GM12892 (cell line): Measurements from ENCODE around the gene SLC66A2.

Source experiments
- DNase-seq: peaks from one replicate; pipeline ENCODE4 v3.0.0; 2011; ENCODE audit not compliant: insufficient read length
- FAIRE-seq: peaks from 2 replicates; lab custom pipeline; 2011; peaks lifted over from hg19 to GRCh38; lab: Jason Lieb, UNC
- POLR2A ChIP-seq: IDR thresholded peaks from 2 replicates; pipeline ENCODE4 v1.6.1; 2011; ENCODE audit warnings: low read depth, low read length, control low read depth
- POLR2AphosphoS5 ChIP-seq: IDR thresholded peaks from 2 replicates; pipeline ENCODE4 v1.6.1; 2011; ENCODE audit warnings: low read depth, low read length, control low read depth
- TAF1 ChIP-seq: IDR thresholded peaks from 2 replicates; pipeline ENCODE4 v1.6.1; 2011; ENCODE audit warnings: low read depth, mild to moderate bottlenecking, control low read depth, low read length, borderline replicate concordance

Gene SLC66A2

DNA sequence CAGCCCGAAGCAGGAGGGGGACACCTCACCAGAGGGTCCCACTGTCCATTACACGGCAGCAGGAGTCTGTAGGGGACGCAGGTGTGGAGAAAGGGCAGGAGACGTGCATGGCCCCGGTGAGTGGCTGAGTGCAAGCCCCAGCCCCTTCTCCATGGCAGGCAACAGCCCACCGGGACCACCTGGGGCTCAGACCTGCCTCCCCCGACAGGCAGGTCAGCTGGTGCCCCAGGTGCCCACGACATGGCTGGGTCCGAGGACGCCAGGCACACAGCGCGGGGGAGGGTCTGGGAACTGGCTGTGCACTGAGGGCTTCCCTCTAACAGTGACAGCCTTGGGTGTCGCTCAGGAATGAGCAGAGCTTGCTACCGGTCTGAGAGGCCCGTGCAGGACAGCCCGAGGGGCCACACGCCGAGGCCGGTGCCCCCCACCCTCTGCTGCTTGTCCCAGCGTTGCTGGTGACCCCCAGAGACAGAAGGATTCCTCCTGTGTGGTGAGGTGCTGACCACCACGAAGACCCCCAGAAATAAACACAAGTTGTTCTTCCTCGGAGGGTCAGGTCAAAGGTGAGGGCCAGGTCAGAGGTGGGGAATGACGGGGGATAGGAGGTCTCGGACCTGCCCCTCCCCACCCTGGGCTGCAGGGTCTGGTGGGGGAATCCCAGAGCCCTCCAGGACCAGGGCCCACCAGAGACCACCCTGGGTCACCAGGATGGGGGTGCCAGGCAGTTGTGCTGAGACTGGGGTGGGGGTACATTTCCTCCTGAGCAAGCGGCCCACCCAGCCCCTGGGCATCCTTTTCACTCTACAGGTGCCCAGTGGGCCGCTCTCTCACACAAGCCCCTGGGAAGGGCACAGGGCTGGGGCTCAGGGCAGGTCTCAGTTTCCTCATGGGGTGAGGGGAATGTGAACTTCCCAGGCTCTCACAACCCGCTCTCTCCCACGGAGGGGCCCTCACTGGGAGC, 50.6 kb downstream of the SLC66A2 start:
- no peak; the same call in 1 of the 2 replicates for TF ChIP-seq POLR2A
- no peak for TF ChIP-seq TAF1
- TF ChIP-seq POLR2AphosphoS5: no peak
- FAIRE-seq: no peak
- no peak for DNase-seq

- FAIRE-seq (no peak), DNase-seq (no peak)
- no peak for TF ChIP-seq POLR2AphosphoS5
- TF ChIP-seq POLR2A: no peak
- no peak for TF ChIP-seq TAF1
Measured at GRCh38 chr18:79899609-79900445, 51.6 kb downstream of the SLC66A2 start.

GRCh38 chr18:79898952-79899608, 52.4 kb downstream of the SLC66A2 start:
- DNase-seq (no peak), FAIRE-seq (no peak)
- TF ChIP-seq POLR2AphosphoS5 (no peak), TAF1 (no peak), POLR2A (no peak)

DNA sequence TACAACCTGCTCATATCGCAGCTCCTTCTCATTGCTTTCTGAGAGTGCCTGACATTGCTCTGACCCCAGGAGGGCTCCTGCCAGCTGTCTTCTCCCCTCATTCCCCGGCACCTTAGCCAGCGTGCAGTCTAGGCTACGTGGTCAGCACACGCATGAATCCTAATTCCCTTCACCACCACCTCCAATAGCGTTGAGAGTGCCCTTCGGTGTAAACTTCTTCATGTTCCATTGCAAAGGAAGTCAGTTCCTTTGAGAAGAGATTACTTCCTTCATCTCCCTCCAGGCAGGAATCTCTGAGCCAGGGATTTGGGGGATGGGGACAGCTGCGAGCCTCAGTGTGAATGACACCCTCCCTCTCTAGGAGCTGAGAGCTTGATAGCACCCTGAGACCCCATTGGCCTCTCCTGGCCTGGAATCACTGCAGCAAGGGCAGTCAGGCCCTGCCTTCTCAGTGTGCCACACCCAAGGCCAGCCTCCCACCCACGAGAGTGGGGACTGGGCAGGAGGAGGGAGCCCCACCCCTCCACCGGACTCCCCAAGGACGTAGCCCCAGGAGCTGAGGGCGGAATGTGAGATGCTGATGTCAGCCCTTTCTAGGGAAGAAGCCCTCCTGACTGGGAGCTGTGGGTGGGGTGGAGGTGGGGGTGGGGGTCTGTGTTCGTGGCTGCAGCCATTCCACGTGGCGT, 53.4 kb downstream of the SLC66A2 start:
- TF ChIP-seq TAF1: no peak
- no peak for TF ChIP-seq POLR2A
- no peak for TF ChIP-seq POLR2AphosphoS5
- FAIRE-seq: no peak
- no peak for DNase-seq

- no peak for DNase-seq
- TF ChIP-seq POLR2A (no peak), POLR2AphosphoS5 (no peak), TAF1 (no peak)
- FAIRE-seq: no peak
Measured at GRCh38 chr18:79896738-79897137, 54.7 kb downstream of the SLC66A2 start.

DNA sequence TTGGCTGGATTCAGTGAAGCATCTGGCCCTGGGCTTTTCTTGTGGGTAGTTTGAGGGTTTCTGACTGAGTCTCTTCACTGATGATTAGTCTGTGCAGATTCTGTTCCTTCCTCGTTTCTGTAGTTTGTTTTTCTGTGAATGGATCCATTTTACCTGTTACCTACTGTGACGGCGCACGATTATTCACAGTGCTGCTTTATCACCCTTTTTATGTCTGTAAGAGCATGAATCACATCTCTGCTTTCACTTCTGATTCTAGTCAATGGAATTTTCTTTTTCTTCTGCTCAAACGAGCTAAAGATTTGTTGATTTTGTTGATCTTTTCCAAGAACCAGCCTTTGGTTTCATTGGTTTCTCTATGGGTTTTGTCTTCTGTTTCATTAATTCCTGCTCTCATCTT, 60.8 kb downstream of the SLC66A2 start:
- TF ChIP-seq TAF1 (no peak), POLR2AphosphoS5 (no peak), POLR2A (no peak)
- DNase-seq: no peak
- no peak for FAIRE-seq

GRCh38 chr18:79889569-79889968, 61.9 kb downstream of the SLC66A2 start:
- no peak for TF ChIP-seq TAF1
- no peak for TF ChIP-seq POLR2A
- no peak for TF ChIP-seq POLR2AphosphoS5
- DNase-seq (no peak), FAIRE-seq (no peak)

DNA sequence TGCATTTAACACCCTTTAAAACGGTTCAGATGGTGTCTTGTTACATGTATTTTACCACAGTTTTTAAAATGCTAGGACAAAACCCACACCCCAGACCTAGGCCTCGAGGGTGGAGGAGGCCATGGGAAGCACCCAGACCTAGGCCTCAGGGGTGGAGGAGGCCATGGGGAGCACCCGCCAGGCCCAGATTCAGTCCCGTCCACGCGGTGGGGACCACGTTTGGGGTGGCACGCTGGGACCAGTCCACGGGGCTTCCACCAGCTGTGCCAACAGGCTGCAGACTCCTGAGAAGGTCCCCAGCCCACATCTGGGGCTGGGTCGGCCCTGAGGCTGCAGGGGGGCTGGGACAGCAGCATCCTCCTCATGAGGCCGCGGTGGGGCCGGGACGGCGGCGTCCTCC, 63.4 kb downstream of the SLC66A2 start:
- TF ChIP-seq TAF1 (no peak), POLR2AphosphoS5 (no peak), POLR2A (no peak)
- no peak for DNase-seq
- FAIRE-seq: no peak

- TF ChIP-seq TAF1 (no peak), POLR2A (no peak), POLR2AphosphoS5 (no peak)
- no peak for DNase-seq
- no peak for FAIRE-seq
Measured at GRCh38 chr18:79887181-79888000, 64.1 kb downstream of the SLC66A2 start.

GRCh38 chr18:79884963-79885728, 66.3 kb downstream of the SLC66A2 start:
- DNase-seq (no peak), FAIRE-seq (no peak)
- TF ChIP-seq POLR2AphosphoS5 (no peak), POLR2A (no peak), TAF1 (no peak)
